Suprapubic skin (tissue), 3 donors: Measurements from ENCODE around the gene DIAPH3.
"Not testable (repeated sequence)": the region's sequence is repeated elsewhere in the genome, so short reads cannot be mapped to it uniquely, and the experiment has no call there.

Experiments used
- EP300 ChIP-seq: sonication (generic); formaldehyde crosslinking; IDR thresholded peaks from one replicate; pipeline ENCODE4 v1.6.1; 2017; ENCODE audit warnings: antibody characterized with exemption
- TF ChIP-seq, protein P1 (sequence below), 2 donors: fragments of 200-600 bp in 1 of 2; fragments of 450-650 bp in 1 of 2; sonication (generic) in 1 of 2; IDR thresholded peaks; one replicate each; pipeline ENCODE4 v1.5.1; 2016 to 2019; ENCODE audit warnings: antibody characterized with exemption in 2 of 2, mild to moderate bottlenecking in 1 of 2, moderate library complexity in 1 of 2

DNA sequence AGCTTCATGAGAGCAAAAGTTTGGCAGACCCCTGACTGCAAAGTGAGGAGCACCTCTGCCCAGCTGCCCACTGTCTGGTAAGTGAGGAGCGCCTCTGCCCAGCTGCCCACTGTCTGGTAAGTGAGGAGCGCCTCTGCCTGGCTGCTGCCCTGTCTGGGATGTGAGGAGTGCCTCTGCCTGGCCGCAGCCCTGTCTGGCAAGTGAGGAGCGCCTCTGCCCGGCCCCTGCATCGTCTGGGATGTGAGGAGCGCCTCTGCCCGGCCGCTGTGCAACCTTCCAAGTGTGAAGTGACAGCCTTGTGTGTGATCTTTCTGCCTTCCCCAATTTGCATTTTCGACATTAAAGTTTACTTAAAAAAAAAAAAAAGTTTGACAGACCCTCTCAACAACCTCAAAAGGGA lies 41.8 kb upstream of the DIAPH3 start:
- TF ChIP-seq, protein P1, sequence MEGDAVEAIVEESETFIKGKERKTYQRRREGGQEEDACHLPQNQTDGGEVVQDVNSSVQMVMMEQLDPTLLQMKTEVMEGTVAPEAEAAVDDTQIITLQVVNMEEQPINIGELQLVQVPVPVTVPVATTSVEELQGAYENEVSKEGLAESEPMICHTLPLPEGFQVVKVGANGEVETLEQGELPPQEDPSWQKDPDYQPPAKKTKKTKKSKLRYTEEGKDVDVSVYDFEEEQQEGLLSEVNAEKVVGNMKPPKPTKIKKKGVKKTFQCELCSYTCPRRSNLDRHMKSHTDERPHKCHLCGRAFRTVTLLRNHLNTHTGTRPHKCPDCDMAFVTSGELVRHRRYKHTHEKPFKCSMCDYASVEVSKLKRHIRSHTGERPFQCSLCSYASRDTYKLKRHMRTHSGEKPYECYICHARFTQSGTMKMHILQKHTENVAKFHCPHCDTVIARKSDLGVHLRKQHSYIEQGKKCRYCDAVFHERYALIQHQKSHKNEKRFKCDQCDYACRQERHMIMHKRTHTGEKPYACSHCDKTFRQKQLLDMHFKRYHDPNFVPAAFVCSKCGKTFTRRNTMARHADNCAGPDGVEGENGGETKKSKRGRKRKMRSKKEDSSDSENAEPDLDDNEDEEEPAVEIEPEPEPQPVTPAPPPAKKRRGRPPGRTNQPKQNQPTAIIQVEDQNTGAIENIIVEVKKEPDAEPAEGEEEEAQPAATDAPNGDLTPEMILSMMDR (IDR thresholded peaks at IDR 0.05), result not testable (repeated sequence)
- not testable (repeated sequence) for TF ChIP-seq EP300
